Neural progenitor cell (in vitro differentiated cells): ENCODE data around the gene ANAPC4. TPM values are rescaled to one million over a fixed set of nuclear protein-coding genes. Genes with fewer than 3 reads are reported as not detected.

Experiments used
- DNase-seq: peaks from one replicate; pipeline ENCODE4 v3.0.0-alpha.2; 2016; ENCODE audit warnings: low spot score
- H2AFZ ChIP-seq: fragments of 200-600 bp; sonication (generic); replicated peaks from 2 replicates; pipeline ENCODE4 v1.6.1; 2016; ENCODE audit warnings: antibody characterized with exemption
- H3F3A ChIP-seq: fragments of 200-600 bp; sonication (generic); 2 replicates; pipeline ENCODE4 v1.6.1; 2016; ENCODE audit warnings: antibody characterized with exemption, low read depth
- H3K27ac ChIP-seq: fragments of 200-600 bp; sonication (generic); 2 replicates; pipeline ENCODE4 v1.5.1; 2016; ENCODE audit warnings: mild to moderate bottlenecking
- H3K27me3 ChIP-seq: fragments of 200-600 bp; sonication (generic); 2 replicates; pipeline ENCODE4 v1.6.1; 2016; ENCODE audit warnings: mild to moderate bottlenecking, moderate library complexity
- H3K36me3 ChIP-seq: fragments of 200-600 bp; sonication (generic); 2 replicates; pipeline ENCODE4 v1.5.1; 2016
- H3K4me1 ChIP-seq: fragments of 200-600 bp; sonication (generic); 2 replicates; pipeline ENCODE4 v1.6.1; 2016; ENCODE audit warnings: mixed run types
- H3K4me2 ChIP-seq: fragments of 200-600 bp; sonication (generic); 2 replicates; pipeline ENCODE4 v1.6.1; 2016
- H3K4me3 ChIP-seq: fragments of 200-600 bp; sonication (generic); 2 replicates; pipeline ENCODE4 v1.5.1; 2016
- H3K79me2 ChIP-seq: fragments of 200-600 bp; sonication (generic); 2 replicates; pipeline ENCODE4 v1.6.1; 2016; ENCODE audit warnings: low read depth
- H3K9ac ChIP-seq: fragments of 200-600 bp; sonication (generic); 2 replicates; pipeline ENCODE4 v1.6.1; 2016
- H3K9me3 ChIP-seq: fragments of 200-600 bp; sonication (generic); 2 replicates; pipeline ENCODE4 v1.5.1; 2016; ENCODE audit warnings: low read depth
- H4K20me1 ChIP-seq: fragments of 200-600 bp; sonication (generic); 2 replicates; pipeline ENCODE4 v1.6.1; 2016; ENCODE audit warnings: low read depth
- H3K27ac Mint-ChIP-seq: 3 replicates; pipeline ENCODE4 v1.8.0; 2021; ENCODE audit warnings: mixed read lengths
- H3K27me3 Mint-ChIP-seq: 2 replicates; pipeline ENCODE4 v1.8.0; 2022; ENCODE audit warnings: low read depth, mild to moderate bottlenecking, inconsistent platforms, moderate library complexity, mixed read lengths; ENCODE audit not compliant: insufficient read depth
- H3K36me3 Mint-ChIP-seq: 3 replicates; pipeline ENCODE4 v1.8.0; 2021; ENCODE audit warnings: mixed read lengths
- H3K4me1 Mint-ChIP-seq: 3 replicates; pipeline ENCODE4 v1.8.0; 2021; ENCODE audit warnings: mixed read lengths
- H3K4me3 Mint-ChIP-seq: 3 replicates; pipeline ENCODE4 v1.8.0; 2021; ENCODE audit warnings: mild to moderate bottlenecking, moderate library complexity, mixed read lengths
- H3K9me3 Mint-ChIP-seq: 3 replicates; pipeline ENCODE4 v1.8.0; 2020; ENCODE audit warnings: mixed read lengths
- CTCF ChIP-seq: fragments of 200-600 bp; sonication (generic); IDR thresholded peaks from 2 replicates; pipeline ENCODE4 v1.5.1; 2017; ENCODE audit warnings: antibody characterized with exemption, mild to moderate bottlenecking
- EZH2 ChIP-seq: fragments of 200-600 bp; sonication (generic); IDR thresholded peaks from 2 replicates; pipeline ENCODE4 v1.6.1; 2017; ENCODE audit warnings: antibody characterized with exemption, mild to moderate bottlenecking, moderate library complexity
- EZH2phosphoT487 ChIP-seq: fragments of 200-600 bp; sonication (generic); IDR thresholded peaks from 2 replicates; pipeline ENCODE4 v1.6.1; 2017; ENCODE audit warnings: antibody characterized with exemption
- total RNA-seq: library from RNA; depleted of rRNA; stranded (reverse); fragments of >200 nt; gene quantifications from 2 replicates; pipeline ENCODE4 v1.2.3, GENCODE V29; 2015; ENCODE audit warnings: low replicate concordance

Gene ANAPC4
- total RNA-seq, 1 donor from 2014 or later: 55.1 TPM

- no peak overlapping the region for H2AFZ ChIP-seq
- H3K4me1 Mint-ChIP-seq: peaks cover 18% of the 10 kb centered on the region
- H3K27me3 Mint-ChIP-seq: peaks cover 8% of the 10 kb centered on the region
- no peaks in the 10 kb centered on the region for H3K9me3 ChIP-seq
- peak overlapping the region; percentile 44 for H3K27ac Mint-ChIP-seq
- no peaks in the 10 kb centered on the region for H3K36me3 ChIP-seq
- peaks cover 3% of the 10 kb centered on the region for H3K9me3 Mint-ChIP-seq
- TF ChIP-seq EZH2: no peak
- TF ChIP-seq CTCF: peak; percentile 96
- TF ChIP-seq EZH2phosphoT487: no peak
- no peak overlapping the region for H3K4me2 ChIP-seq
- H3F3A ChIP-seq: peaks cover 4% of the 10 kb centered on the region
- H4K20me1 ChIP-seq: no peaks in the 10 kb centered on the region
- H3K4me1 ChIP-seq: no peaks in the 10 kb centered on the region
- H3K36me3 Mint-ChIP-seq: no peaks in the 10 kb centered on the region
- H3K4me3 Mint-ChIP-seq: no peak overlapping the region
- no peaks in the 10 kb centered on the region for H3K79me2 ChIP-seq
- H3K27ac ChIP-seq: no peak overlapping the region
- H3K9ac ChIP-seq: no peak overlapping the region
- DNase-seq: peak; percentile 80
- no peak overlapping the region for H3K4me3 ChIP-seq
- no peaks in the 10 kb centered on the region for H3K27me3 ChIP-seq
Measured at GRCh38 chr4:25439918-25440477, 62.9 kb downstream of the ANAPC4 start.

GRCh38 chr4:25440478-25441030 lies 63.5 kb downstream of the ANAPC4 start:
- Histone ChIP-seq H3K79me2 (no peaks in the 10 kb centered on the region), H3K4me2 (no peak overlapping the region), H2AFZ (no peak overlapping the region), H3K36me3 (no peaks in the 10 kb centered on the region), H4K20me1 (no peaks in the 10 kb centered on the region), H3K27ac (no peak overlapping the region), H3K9ac (no peak overlapping the region), H3K4me1 (no peaks in the 10 kb centered on the region), H3K9me3 (no peaks in the 10 kb centered on the region), H3K27me3 (no peaks in the 10 kb centered on the region), H3K4me3 (no peak overlapping the region), H3F3A (peaks cover 4% of the 10 kb centered on the region)
- H3K4me1 Mint-ChIP-seq: peaks cover 15% of the 10 kb centered on the region
- no peaks in the 10 kb centered on the region for H3K36me3 Mint-ChIP-seq
- TF ChIP-seq EZH2: no peak
- TF ChIP-seq EZH2phosphoT487: no peak
- TF ChIP-seq CTCF: no peak
- DNase-seq: no peak
- no peak overlapping the region for H3K4me3 Mint-ChIP-seq
- H3K27ac Mint-ChIP-seq: peak overlapping the region; percentile 44
- peaks cover 8% of the 10 kb centered on the region for H3K27me3 Mint-ChIP-seq
- H3K9me3 Mint-ChIP-seq: peaks cover 3% of the 10 kb centered on the region

- DNase-seq: peak; percentile 78
- Histone ChIP-seq H4K20me1 (no peaks in the 10 kb centered on the region), H3F3A (peaks cover 4% of the 10 kb centered on the region), H3K27me3 (no peaks in the 10 kb centered on the region), H2AFZ (no peak overlapping the region), H3K36me3 (no peaks in the 10 kb centered on the region), H3K4me1 (peaks cover 4% of the 10 kb centered on the region), H3K79me2 (no peaks in the 10 kb centered on the region), H3K4me2 (no peak overlapping the region), H3K27ac (no peak overlapping the region), H3K9me3 (no peaks in the 10 kb centered on the region), H3K9ac (no peak overlapping the region), H3K4me3 (no peak overlapping the region)
- peaks cover 3% of the 10 kb centered on the region for H3K9me3 Mint-ChIP-seq
- H3K4me3 Mint-ChIP-seq: no peak overlapping the region
- peaks cover 5% of the 10 kb centered on the region for H3K27me3 Mint-ChIP-seq
- no peak overlapping the region for H3K27ac Mint-ChIP-seq
- H3K36me3 Mint-ChIP-seq: no peaks in the 10 kb centered on the region
- peaks cover 12% of the 10 kb centered on the region for H3K4me1 Mint-ChIP-seq
- no peak for TF ChIP-seq EZH2phosphoT487
- TF ChIP-seq EZH2: no peak
- peak; percentile 87 for TF ChIP-seq CTCF
Measured at GRCh38 chr4:25441519-25442117, 64.6 kb downstream of the ANAPC4 start.
